NCI-H1048 (cell line): ENCODE results near the gene CCDC93.

Source experiments
- DNase-seq: peaks from one replicate; lab custom pipeline; 2025; lab: John Stamatoyannopoulos, UW

The CCDC93 gene

DNA sequence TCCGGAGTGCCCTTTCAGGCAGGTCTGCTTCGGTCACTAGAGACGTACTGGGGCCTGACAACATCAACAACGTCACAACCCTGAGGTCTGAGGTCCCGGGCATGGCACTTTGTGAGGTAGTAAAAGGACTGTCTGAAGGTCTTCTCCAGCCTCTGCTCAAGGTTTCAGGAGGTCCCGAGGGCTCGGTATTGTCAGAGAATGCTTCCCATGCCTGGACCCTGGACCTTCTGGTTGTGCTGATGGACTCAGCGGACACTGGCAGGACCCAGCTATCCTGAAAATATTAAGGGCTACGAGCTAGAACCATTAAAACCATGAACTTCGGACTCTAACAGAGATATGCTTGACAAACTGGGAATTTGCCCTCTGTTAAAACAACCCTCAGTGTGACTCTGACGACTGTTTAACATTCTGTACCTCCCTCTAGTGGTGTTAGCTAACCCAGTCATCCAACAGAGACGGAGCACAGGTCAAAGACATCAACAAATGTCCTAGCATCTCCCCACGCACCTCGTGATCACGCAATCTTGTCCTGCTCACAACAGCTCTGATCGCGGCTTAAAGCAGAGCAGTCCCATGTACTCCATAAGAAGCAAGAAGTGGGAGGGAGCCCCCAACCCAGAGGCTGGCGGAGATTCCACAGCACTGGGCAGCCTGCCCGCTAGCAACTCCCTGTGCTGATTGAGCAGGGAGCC is 96.5 kb downstream of the CCDC93 start:
- DNase-seq = no peak

DNA sequence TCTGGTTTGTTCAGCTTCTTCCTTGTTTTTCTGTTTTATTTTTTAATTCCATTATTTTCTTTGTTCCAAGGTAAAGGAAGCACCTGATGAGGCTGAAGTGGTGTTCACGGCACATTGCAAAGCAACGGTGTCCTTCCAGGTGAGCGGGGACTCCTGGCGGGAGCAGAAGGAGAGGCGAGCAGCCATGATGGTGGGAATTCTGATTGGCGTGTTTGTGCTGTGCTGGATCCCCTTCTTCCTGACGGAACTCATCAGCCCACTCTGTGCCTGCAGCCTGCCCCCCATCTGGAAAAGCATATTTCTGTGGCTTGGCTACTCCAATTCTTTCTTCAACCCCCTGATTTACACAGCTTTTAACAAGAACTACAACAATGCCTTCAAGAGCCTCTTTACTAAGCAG is 110.9 kb downstream of the CCDC93 start:
- no peak for DNase-seq

DNA sequence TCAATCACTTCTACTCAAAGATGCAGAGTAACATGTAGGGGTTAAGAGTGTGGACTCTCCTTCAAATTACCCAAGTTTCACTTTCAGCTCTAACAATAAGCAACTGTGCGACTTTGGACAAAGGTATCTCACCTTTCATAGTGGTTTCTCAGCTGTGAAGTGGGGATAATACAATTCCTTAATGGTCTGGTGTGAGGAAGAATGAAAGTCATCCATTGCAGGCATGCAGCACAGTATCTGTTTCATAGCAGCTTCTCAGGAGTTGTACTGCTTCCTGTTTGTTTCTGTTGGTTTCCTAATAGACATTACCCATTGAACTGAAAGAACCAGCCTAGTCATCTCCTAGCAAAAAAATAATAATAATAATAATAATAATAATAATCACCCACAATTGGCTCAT is 125.0 kb downstream of the CCDC93 start:
- no peak for DNase-seq

DNA sequence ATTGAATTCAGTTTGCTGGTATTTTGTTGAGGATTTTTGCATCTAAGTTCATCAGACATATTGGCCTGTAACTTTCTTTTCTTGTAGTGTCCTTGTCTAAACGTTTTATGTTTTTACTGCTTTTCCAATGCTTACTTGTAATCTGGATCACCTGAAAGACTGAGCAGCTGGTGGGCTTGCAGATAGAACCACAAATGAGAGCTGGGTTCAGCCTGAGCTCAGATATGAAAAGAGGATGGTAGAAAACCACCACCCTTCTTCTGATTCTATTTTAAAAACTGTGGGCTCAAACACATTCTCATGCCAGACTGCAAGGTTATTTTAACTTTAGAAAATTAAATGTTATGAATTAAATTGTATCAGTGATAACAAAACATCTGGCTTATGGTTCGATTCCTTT is 128.6 kb downstream of the CCDC93 start:
- no peak for DNase-seq

DNA sequence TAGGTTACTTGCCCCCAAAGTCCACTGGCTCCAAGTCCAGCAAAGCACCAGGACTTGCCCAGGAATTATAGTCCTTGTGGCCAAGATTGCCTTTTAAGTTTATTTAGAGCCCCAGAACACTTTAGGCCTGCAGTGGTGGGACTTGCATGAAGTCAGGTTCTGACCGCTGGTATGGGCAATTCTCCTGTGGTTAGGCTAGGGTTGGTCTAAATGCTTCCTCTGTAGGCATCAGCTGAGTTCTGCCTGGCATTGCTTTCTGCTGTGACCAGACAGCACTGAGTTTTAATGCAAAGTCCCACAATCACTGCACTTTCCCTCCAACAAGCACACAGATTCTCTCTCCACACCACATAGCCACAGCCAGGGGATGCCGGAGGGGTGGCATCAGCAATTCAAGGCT is 134.9 kb downstream of the CCDC93 start:
- DNase-seq = no peak

DNA sequence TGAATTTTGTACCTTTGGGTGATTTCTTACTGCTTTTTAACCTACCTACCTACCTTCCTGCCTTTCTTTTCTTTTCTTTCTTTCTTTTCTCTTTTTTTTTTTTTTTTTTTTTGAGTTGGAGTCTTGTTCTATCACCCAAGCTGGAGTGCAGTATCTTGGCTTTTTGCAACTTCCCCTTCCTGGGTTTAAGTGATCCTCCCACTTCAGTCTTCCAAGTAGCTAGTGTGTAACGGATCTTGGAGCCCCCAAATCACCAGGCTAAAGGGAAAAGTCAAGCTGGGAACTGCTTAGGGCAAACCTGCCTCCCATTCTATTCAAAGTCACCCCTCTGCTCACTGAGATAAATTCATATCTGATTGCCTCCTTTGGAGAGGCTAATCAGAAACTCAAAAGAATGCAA is 138.1 kb downstream of the CCDC93 start:
- DNase-seq = no peak
